MCF 10A (cell line): ENCODE data around the gene ZFYVE28. TPM values are rescaled to one million over a fixed set of nuclear protein-coding genes. Genes with fewer than 3 reads are reported as not detected.

Experiments
- BruUV-seq: library from RNA; stranded (reverse); fragments of 400-500 nt; replicated peaks from 2 replicates; lab custom pipeline; 2021; lab: Mats Ljungman, UMichigan
- CTCF ChIA-PET: fragments of 300-600 bp; sonication (Branson Sonifier 250); formaldehyde crosslinking; extraction: SDS; loops from one replicate; lab custom pipeline; 2021; ENCODE audit warnings: antibody characterized with exemption, inconsistent platforms; lab: Yijun Ruan, JAX
- POLR2A ChIA-PET: fragments of 300-600, 350-650 bp; sonication (Branson Sonifier 250); formaldehyde crosslinking; extraction: SDS; loops from one replicate; lab custom pipeline; 2020; ENCODE audit warnings: antibody characterized with exemption, inconsistent platforms; lab: Yijun Ruan, JAX
- DNase-seq: peaks from one replicate; pipeline ENCODE4 v3.0.0-alpha.2; 2018; ENCODE audit not compliant: unreplicated experiment
- H3K27ac Mint-ChIP-seq: one replicate; pipeline ENCODE4 v1.8.0; 2022; ENCODE audit warnings: mild to moderate bottlenecking, low read depth, mixed read lengths; ENCODE audit not compliant: unreplicated experiment
- H3K27me3 Mint-ChIP-seq: one replicate; pipeline ENCODE4 v1.8.0; 2022; ENCODE audit warnings: mixed read lengths; ENCODE audit not compliant: insufficient read depth, unreplicated experiment
- H3K36me3 Mint-ChIP-seq: one replicate; pipeline ENCODE4 v1.8.0; 2022; ENCODE audit warnings: mild to moderate bottlenecking, moderate library complexity, mixed read lengths; ENCODE audit not compliant: insufficient read depth, unreplicated experiment
- H3K4me1 Mint-ChIP-seq: one replicate; pipeline ENCODE4 v1.8.0; 2022; ENCODE audit warnings: mixed read lengths; ENCODE audit not compliant: insufficient read depth, unreplicated experiment
- H3K4me3 Mint-ChIP-seq: one replicate; pipeline ENCODE4 v1.8.0; 2022; ENCODE audit warnings: mild to moderate bottlenecking, moderate library complexity, mixed read lengths; ENCODE audit not compliant: unreplicated experiment
- H3K9me3 Mint-ChIP-seq: one replicate; pipeline ENCODE4 v1.8.0; 2022; ENCODE audit warnings: mixed read lengths; ENCODE audit not compliant: unreplicated experiment
- CTCF ChIP-seq: fragments of 200-600 bp; IDR thresholded peaks from one replicate; pipeline ENCODE4 v1.8.0; 2022; ENCODE audit warnings: antibody characterized with exemption, mild to moderate bottlenecking; ENCODE audit not compliant: unreplicated experiment
- intact Hi-C: fragments of 100-400 bp; cut with micrococcal nuclease; formaldehyde crosslinking; loops from 2 replicates; pipeline ENCODE4 v1.14.1; 2022
- total RNA-seq: library from RNA; stranded (reverse); gene quantifications from 2 replicates; pipeline ENCODE4 v1.2.3, GENCODE V29; 2022

The ZFYVE28 gene
- total RNA-seq, 1 experiment from 2014 or later = 1.6 TPM

- no peaks in the 10 kb centered on the region for H3K27me3 Mint-ChIP-seq
- POLR2A ChIA-PET = no interaction called here
- no peak for TF ChIP-seq CTCF
- CTCF ChIA-PET = no interaction called here
- no TSS peak for BruUV-seq
- no peak overlapping the region for H3K27ac Mint-ChIP-seq
- no peaks in the 10 kb centered on the region for H3K4me1 Mint-ChIP-seq
- no peaks in the 10 kb centered on the region for H3K36me3 Mint-ChIP-seq
- H3K4me3 Mint-ChIP-seq = no peak overlapping the region
- DNase-seq = no peak
- H3K9me3 Mint-ChIP-seq = no peaks in the 10 kb centered on the region
- intact Hi-C loops = no loop called here
Observed at GRCh38 chr4:2363056-2363721, 55.3 kb downstream of the ZFYVE28 start.

- ChIA-PET CTCF (no interaction called here), POLR2A (interaction anchor here (0.6 kb wide), 1 partner anchor 106 kb away, joined by 3 read pairs; no protein-coding TSS in a partner anchor)
- Mint-ChIP-seq H3K4me1 (no peaks in the 10 kb centered on the region), H3K27me3 (no peaks in the 10 kb centered on the region), H3K36me3 (no peaks in the 10 kb centered on the region), H3K27ac (no peak overlapping the region), H3K9me3 (no peaks in the 10 kb centered on the region), H3K4me3 (no peak overlapping the region)
- intact Hi-C loops = no loop called here
- no peak for TF ChIP-seq CTCF
- DNase-seq = no peak
- no TSS peak for BruUV-seq
Observed at GRCh38 chr4:2362266-2363055, 56.0 kb downstream of the ZFYVE28 start.

GRCh38 chr4:2361366-2362265 lies 56.8 kb downstream of the ZFYVE28 start:
- no peaks in the 10 kb centered on the region for H3K4me1 Mint-ChIP-seq
- POLR2A ChIA-PET = interaction anchor here (0.6 kb wide), 1 partner anchor 107 kb away, joined by 3 read pairs; no protein-coding TSS in a partner anchor
- no peak overlapping the region for H3K4me3 Mint-ChIP-seq
- no peaks in the 10 kb centered on the region for H3K36me3 Mint-ChIP-seq
- no peak for TF ChIP-seq CTCF
- CTCF ChIA-PET = interaction anchor here (1.5 kb wide), 1 partner anchor 52 kb away, joined by 3 read pairs; no protein-coding TSS in a partner anchor
- no peaks in the 10 kb centered on the region for H3K9me3 Mint-ChIP-seq
- intact Hi-C loops = no loop called here
- no peak overlapping the region for H3K27ac Mint-ChIP-seq
- no peak for DNase-seq
- no TSS peak for BruUV-seq
- H3K27me3 Mint-ChIP-seq = no peaks in the 10 kb centered on the region

GRCh38 chr4:2360396-2360730 lies 58.1 kb downstream of the ZFYVE28 start:
- intact Hi-C loops = no loop called here
- no TSS peak for BruUV-seq
- no peaks in the 10 kb centered on the region for H3K27me3 Mint-ChIP-seq
- H3K9me3 Mint-ChIP-seq = no peaks in the 10 kb centered on the region
- CTCF ChIA-PET = interaction anchor here (0.6 to 1.5 kb wide), 2 partner anchors 53 to 81 kb away, joined by 3 read pairs; no protein-coding TSS in a partner anchor
- no peak overlapping the region for H3K27ac Mint-ChIP-seq
- DNase-seq = no peak
- no peak for TF ChIP-seq CTCF
- POLR2A ChIA-PET = no interaction called here
- H3K4me3 Mint-ChIP-seq = no peak overlapping the region
- no peaks in the 10 kb centered on the region for H3K4me1 Mint-ChIP-seq
- H3K36me3 Mint-ChIP-seq = no peaks in the 10 kb centered on the region
